SK-N-MC (cell line): ENCODE results near the gene NOC2L.

Experiments
- DNase-seq: peaks from one replicate; pipeline ENCODE4 v3.0.0-alpha.2; 2011; ENCODE audit warnings: low read depth, low spot score
- H3K27ac ChIP-seq: fragments of 200-600 bp; sonication (generic); 2 replicates; pipeline ENCODE4 v1.5.1; 2016; ENCODE audit warnings: mixed run types
- H3K36me3 ChIP-seq: fragments of 200-600 bp; sonication (generic); 2 replicates; pipeline ENCODE4 v1.6.1; 2017; ENCODE audit warnings: antibody characterized with exemption, low read length, mixed read lengths; ENCODE audit not compliant: insufficient read depth
- H3K4me3 ChIP-seq: fragments of 200-600 bp; sonication (generic); 2 replicates; pipeline ENCODE4 v1.5.1; 2016
- H3K9ac ChIP-seq: fragments of 200-600 bp; sonication (generic); 2 replicates; pipeline ENCODE4 v1.8.0; 2017; ENCODE audit warnings: mixed run types, mixed read lengths; ENCODE audit not compliant: insufficient read length
- H3K9me3 ChIP-seq: fragments of 200-600 bp; sonication (generic); 2 replicates; pipeline ENCODE4 v1.6.1; 2017; ENCODE audit warnings: low read depth, mild to moderate bottlenecking, antibody characterized with exemption, low read length, moderate library complexity, mixed read lengths
- EZH2 ChIP-seq: fragments of 200-600 bp; sonication (generic); IDR thresholded peaks from one replicate; pipeline ENCODE4 v1.6.1; 2017; ENCODE audit warnings: antibody characterized with exemption
- FOXP2 ChIP-seq: optimal IDR thresholded peaks from 2 replicates; pipeline ENCODE3; 2011; ENCODE audit warnings: mild to moderate bottlenecking, moderate library complexity; ENCODE audit not compliant: insufficient read depth; ENCODE audit errors: extremely low read length, control extremely low read depth
- POLR2AphosphoS5 ChIP-seq: IDR thresholded peaks from 2 replicates; pipeline ENCODE4 v1.6.1; 2012; ENCODE audit warnings: mild to moderate bottlenecking, low read depth, low read length, borderline replicate concordance

Gene NOC2L

GRCh38 chr1:942411-942821, 16.6 kb downstream of the NOC2L start:
- peak overlapping the region; percentile 82 for H3K27ac ChIP-seq
- H3K36me3 ChIP-seq: peaks cover 32% of the 10 kb centered on the region
- DNase-seq: no peak
- peak overlapping the region; percentile 35 for H3K9ac ChIP-seq
- peak overlapping the region; percentile 77 for H3K4me3 ChIP-seq
- H3K9me3 ChIP-seq: no peaks in the 10 kb centered on the region
- TF ChIP-seq EZH2: no peak
- no peak for TF ChIP-seq POLR2AphosphoS5
- no peak for TF ChIP-seq FOXP2

GRCh38 chr1:941588-942383, 17.3 kb downstream of the NOC2L start:
- H3K9ac ChIP-seq: peak overlapping the region; percentile 45

GRCh38 chr1:941015-941587, 18.0 kb downstream of the NOC2L start:
- TF ChIP-seq EZH2: no peak
- TF ChIP-seq POLR2AphosphoS5: no peak
- TF ChIP-seq FOXP2: no peak
- Histone ChIP-seq H3K36me3 (peaks cover 23% of the 10 kb centered on the region), H3K27ac (peak overlapping the region; percentile 82), H3K9me3 (no peaks in the 10 kb centered on the region), H3K4me3 (peak overlapping the region; percentile 77), H3K9ac (peak overlapping the region; percentile 45)
- DNase-seq: no peak

More at GRCh38 chr1:941588-942383, 17.3 kb downstream of the NOC2L start:
- H3K36me3 ChIP-seq: peaks cover 26% of the 10 kb centered on the region
- peak overlapping the region; percentile 77 for H3K4me3 ChIP-seq
- no peaks in the 10 kb centered on the region for H3K9me3 ChIP-seq
- DNase-seq: no peak
- TF ChIP-seq EZH2 (no peak), POLR2AphosphoS5 (peak; percentile 67)
- peak overlapping the region; percentile 82 for H3K27ac ChIP-seq

- Histone ChIP-seq H3K9ac (peak overlapping the region; percentile 45), H3K36me3 (peaks cover 16% of the 10 kb centered on the region), H3K27ac (peak overlapping the region; percentile 85), H3K9me3 (no peaks in the 10 kb centered on the region), H3K4me3 (peak overlapping the region; percentile 77)
- TF ChIP-seq EZH2 (no peak), POLR2AphosphoS5 (peak; percentile 41)
- DNase-seq: no peak
Measured at GRCh38 chr1:940107-941014, 18.7 kb downstream of the NOC2L start.

GRCh38 chr1:939511-940106, 19.4 kb downstream of the NOC2L start:
- H3K4me3 ChIP-seq: peak overlapping the region; percentile 28; the same call in 1 of the 2 replicates
- H3K9ac ChIP-seq: no peak overlapping the region
- no peak for DNase-seq
- H3K36me3 ChIP-seq: peaks cover 8% of the 10 kb centered on the region
- H3K27ac ChIP-seq: peak overlapping the region; percentile 85
- no peaks in the 10 kb centered on the region for H3K9me3 ChIP-seq
- TF ChIP-seq POLR2AphosphoS5 (peak; percentile 19; the same call in 1 of the 2 replicates), EZH2 (no peak)

- H3K9ac ChIP-seq: no peak overlapping the region
- peaks cover 2% of the 10 kb centered on the region; the same call in 1 of the 2 replicates for H3K36me3 ChIP-seq
- DNase-seq: no peak
- no peak for TF ChIP-seq FOXP2
- no peaks in the 10 kb centered on the region for H3K9me3 ChIP-seq
- peak overlapping the region; percentile 85 for H3K27ac ChIP-seq
- H3K4me3 ChIP-seq: no peak overlapping the region
Measured at GRCh38 chr1:938711-939489, 20.2 kb downstream of the NOC2L start.

- peak overlapping the region; percentile 35 for H3K27ac ChIP-seq
- H3K9me3 ChIP-seq: no peaks in the 10 kb centered on the region
- H3K9ac ChIP-seq: no peak overlapping the region
- TF ChIP-seq EZH2 (no peak), POLR2AphosphoS5 (no peak), FOXP2 (no peak)
- DNase-seq: no peak
- H3K4me3 ChIP-seq: no peak overlapping the region
- H3K36me3 ChIP-seq: no peaks in the 10 kb centered on the region; the same call in 1 of the 2 replicates
Measured at GRCh38 chr1:938088-938683, 20.9 kb downstream of the NOC2L start.
